ENCODE results near the gene ZNF652.

Gene ZNF652

GRCh38 chr17:49342575-49342936, 19.5 kb downstream of the ZNF652 start:
- Mint-ChIP-seq H3K4me1 (peaks cover 17% of the 10 kb centered on the region), H3K36me3 (ENCODE audit: low read depth) (no peaks in the 10 kb centered on the region), H3K27me3 (ENCODE audit: low read depth) (no peaks in the 10 kb centered on the region), H3K9me3 (no peaks in the 10 kb centered on the region), H3K27ac (peak overlapping the region in 2 of 3 experiments; percentile 4 to 10), H3K4me3 (no peak overlapping the region)
- TF ChIP-seq CTCF (IDR thresholded peaks at IDR 0.05; ENCODE audit: unreplicated experiment in 3 of 3): no peak

- Mint-ChIP-seq H3K36me3 (ENCODE audit: low read depth) (no peaks in the 10 kb centered on the region), H3K27me3 (ENCODE audit: low read depth) (no peaks in the 10 kb centered on the region), H3K4me1 (peaks cover 17% of the 10 kb centered on the region), H3K27ac (peak overlapping the region in 1 of 3 experiments; percentile 27), H3K9me3 (no peaks in the 10 kb centered on the region), H3K4me3 (no peak overlapping the region)
- TF ChIP-seq CTCF (IDR thresholded peaks at IDR 0.05; ENCODE audit: unreplicated experiment in 3 of 3): no peak
Observed at GRCh38 chr17:49341356-49341755, 20.7 kb downstream of the ZNF652 start.

- Mint-ChIP-seq H3K9me3 (no peaks in the 10 kb centered on the region), H3K27me3 (ENCODE audit: low read depth) (no peaks in the 10 kb centered on the region), H3K27ac (peak overlapping the region in 1 of 3 experiments; percentile 22), H3K4me3 (no peak overlapping the region), H3K4me1 (peaks cover 17% of the 10 kb centered on the region), H3K36me3 (ENCODE audit: low read depth) (no peaks in the 10 kb centered on the region)
- TF ChIP-seq CTCF (IDR thresholded peaks at IDR 0.05; ENCODE audit: unreplicated experiment in 3 of 3): no peak
Observed at GRCh38 chr17:49339354-49339753, 22.7 kb downstream of the ZNF652 start.

- peak overlapping the region in 2 of 3 experiments; percentile 30 to 72 for H3K27ac Mint-ChIP-seq
- H3K4me1 Mint-ChIP-seq: peaks cover 17% of the 10 kb centered on the region
- no peaks in the 10 kb centered on the region for H3K9me3 Mint-ChIP-seq
- no peaks in the 10 kb centered on the region for H3K36me3 Mint-ChIP-seq (ENCODE audit: low read depth)
- TF ChIP-seq CTCF (IDR thresholded peaks at IDR 0.05; ENCODE audit: unreplicated experiment in 3 of 3): no peak
- no peaks in the 10 kb centered on the region for H3K27me3 Mint-ChIP-seq (ENCODE audit: low read depth)
- H3K4me3 Mint-ChIP-seq: no peak overlapping the region
Observed at GRCh38 chr17:49338883-49339282, 23.2 kb downstream of the ZNF652 start.

GRCh38 chr17:49337884-49338283, 24.2 kb downstream of the ZNF652 start:
- Mint-ChIP-seq H3K27ac (no peak overlapping the region), H3K4me1 (peaks cover 12% of the 10 kb centered on the region), H3K36me3 (ENCODE audit: low read depth) (no peaks in the 10 kb centered on the region), H3K27me3 (ENCODE audit: low read depth) (no peaks in the 10 kb centered on the region), H3K9me3 (no peaks in the 10 kb centered on the region), H3K4me3 (no peak overlapping the region)
- no peak for TF ChIP-seq CTCF (IDR thresholded peaks at IDR 0.05; ENCODE audit: unreplicated experiment in 3 of 3)

- Mint-ChIP-seq H3K9me3 (no peaks in the 10 kb centered on the region), H3K27me3 (ENCODE audit: low read depth) (no peaks in the 10 kb centered on the region), H3K36me3 (ENCODE audit: low read depth) (no peaks in the 10 kb centered on the region), H3K27ac (no peak overlapping the region), H3K4me3 (no peak overlapping the region), H3K4me1 (peaks cover 6% of the 10 kb centered on the region)
- no peak for TF ChIP-seq CTCF (IDR thresholded peaks at IDR 0.05; ENCODE audit: unreplicated experiment in 3 of 3)
Observed at GRCh38 chr17:49334744-49335512, 27.1 kb downstream of the ZNF652 start.
